Cardiac atrium fibroblast (primary cell): ENCODE measurements around the gene CACNA1F. TPM values are rescaled to one million over a fixed set of nuclear protein-coding genes. Genes with fewer than 3 reads are reported as not detected.

Source experiments
- total RNA-seq: library from RNA; depleted of rRNA; stranded (reverse); fragments of >200 nt; gene quantifications from 2 replicates; pipeline ENCODE4 v1.2.3, GENCODE V29; 2015

The CACNA1F gene
- total RNA-seq = not detected in 2 replicates

DNA sequence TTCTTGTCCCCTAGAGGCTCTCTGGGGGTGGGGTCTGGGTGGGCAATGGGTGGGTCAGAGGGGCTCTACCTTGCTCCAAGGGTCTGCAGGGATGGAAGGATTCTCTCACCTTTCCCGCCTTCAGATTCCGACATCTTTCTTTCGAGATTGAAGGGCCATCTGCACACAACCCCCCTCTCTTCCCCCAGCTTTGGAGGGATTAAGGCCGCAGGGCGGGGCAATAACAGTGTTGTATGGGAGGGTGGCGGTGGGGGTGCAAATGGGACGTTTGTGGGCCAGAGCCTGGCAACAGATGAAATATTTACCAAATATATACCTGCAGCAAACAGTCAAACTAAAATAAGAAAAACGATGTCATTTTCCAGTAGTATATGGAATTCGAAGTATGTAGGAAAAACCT is at the start of gene CACNA1F:
Gene CACNA1F (minus strand): TSS at position 165 of the 400 bp plus-strand sequence. CDS start 31 bp downstream, at position 134.

DNA sequence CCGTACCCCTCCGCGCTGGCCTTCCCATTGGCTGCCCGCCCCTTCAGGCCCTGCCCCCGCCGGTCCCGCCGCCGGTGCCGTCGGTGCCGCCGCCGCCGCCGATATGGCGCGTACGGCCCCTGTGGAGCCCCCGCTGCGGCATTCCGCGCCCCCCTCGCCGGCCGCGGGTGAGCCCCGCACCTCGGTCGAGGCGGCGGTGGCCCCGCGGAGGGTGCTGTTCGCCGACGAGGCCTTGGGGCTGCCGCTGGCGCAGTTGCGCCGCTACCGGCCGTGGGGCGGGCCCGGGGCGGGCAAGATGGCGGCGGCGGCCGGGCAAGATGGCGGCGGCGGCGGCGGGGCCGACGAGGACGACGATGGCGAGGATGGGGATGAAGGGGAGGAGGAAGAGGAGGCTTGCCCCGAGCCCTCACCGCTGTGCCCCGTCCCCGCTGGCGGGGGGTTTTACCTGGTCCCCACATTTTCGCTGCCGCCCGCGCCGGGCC is 36.7 kb upstream of the CACNA1F start, which contains the start of gene PPP1R3F:
Gene PPP1R3F (plus strand): TSS at position 27 of the 482 bp plus-strand sequence. CDS start 77 bp downstream, at position 104.

DNA sequence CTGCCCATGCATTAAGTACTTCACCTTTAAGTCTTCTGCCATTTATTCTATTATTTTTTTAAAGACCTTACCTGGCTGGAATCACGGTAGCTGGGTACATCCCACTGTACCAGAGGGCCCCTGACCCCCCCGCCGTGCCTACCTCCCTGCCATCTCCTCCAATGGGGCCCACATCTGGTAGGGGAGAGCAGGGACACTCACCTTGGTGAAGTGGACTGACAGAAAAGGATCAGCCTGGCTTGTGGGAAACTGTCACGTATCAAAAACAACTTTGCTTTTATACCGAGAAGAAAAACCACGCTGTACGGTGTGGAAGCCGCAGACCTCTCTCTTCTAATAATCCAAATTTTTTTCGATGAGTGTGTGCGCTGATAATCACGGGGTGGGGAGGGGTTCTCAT is 31.3 kb upstream of the CACNA1F start, which contains the start of gene FOXP3:
Gene FOXP3 (minus strand): TSS at position 251 of the 400 bp plus-strand sequence. CDS start 6,205 bp downstream, outside the sequence.

DNA sequence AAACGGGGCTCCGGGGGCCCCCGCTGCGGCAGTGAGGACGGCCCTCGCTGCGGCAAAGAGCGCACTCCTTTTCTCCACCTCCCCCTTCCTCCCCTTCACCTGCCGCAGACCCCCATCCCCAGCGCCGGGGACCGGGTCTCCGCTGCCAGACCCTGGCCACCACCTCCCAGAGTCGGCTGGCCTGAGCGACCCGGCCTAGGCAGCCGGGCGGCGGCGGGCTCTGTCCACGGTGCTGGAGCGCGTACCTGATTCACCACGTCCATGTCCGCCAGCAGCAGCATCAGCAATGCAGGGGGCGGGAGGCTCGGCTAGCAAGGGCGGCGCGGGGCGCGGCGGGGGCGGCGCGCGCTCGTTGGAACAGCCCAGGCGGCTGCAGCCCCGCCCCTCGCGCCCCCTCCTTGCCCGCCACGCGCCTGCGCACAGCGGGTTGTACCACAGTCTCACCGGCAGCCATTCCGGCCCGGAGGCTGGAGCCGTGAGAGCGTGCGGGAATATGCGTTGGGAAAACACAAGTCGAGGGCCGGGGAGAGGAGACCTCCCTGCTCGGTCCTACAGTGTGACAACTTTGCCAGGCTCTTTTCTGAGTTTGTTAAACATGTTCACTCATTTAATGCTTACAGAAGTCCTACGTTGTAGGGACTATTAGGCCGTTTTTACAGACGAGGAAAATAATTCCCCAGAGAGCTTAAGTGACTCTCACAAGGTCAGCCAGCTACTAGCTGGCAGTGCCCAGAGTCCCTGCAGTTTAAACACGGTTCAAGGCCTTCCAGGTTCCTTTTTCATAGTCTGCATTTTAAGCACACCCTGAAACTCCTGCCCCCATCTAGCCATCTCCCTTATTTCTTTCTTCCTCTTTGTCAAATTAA is 33.0 kb downstream of the CACNA1F start, which contains the start of gene SYP:
Gene SYP (minus strand): TSS at position 288 of the 866 bp plus-strand sequence. CDS start 7 bp downstream, at position 281.

DNA sequence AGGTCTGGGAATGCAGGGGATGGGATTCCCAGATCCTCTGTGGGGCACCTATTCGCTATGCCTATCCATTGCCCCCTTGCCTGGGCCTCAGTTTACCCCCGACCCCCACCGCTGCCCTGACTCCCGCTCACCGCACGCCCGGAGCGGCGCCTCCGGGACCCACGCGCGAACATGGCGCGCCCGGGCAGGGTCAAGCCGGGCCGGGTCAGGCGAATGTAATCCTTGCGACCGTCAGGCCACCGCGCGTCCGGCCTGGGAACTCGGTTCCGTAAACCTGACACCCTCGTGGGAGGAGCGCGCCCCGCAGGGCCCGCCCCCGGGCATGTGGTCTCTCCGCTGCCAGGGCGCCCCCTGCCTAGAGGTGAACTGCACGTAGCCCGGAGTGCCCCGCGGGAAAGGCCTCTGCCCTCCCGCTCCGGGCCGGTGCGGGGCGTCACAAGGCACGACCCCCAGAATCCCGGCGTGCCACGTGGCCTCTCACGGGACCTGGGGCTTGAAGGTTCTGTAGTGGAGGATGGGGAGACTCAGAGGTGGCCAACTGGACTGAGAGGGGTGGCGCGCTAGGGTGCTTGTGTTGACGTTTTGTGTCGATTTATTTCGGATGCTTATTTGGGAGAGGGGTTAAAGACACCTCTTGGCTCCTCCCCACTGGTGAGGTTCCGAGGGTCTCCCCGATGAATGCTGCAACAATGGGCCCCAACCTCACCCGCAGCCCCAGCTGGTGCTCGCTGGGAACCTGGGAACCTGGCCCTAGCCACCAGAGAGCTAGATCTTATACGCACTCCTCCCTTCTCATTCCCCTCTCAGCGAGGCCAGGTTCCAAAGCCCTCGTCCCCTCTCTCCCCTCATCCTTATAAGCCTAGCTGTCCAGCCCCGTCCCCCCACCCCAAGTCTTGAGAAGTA is 46.8 kb downstream of the CACNA1F start, which contains the start of gene PRICKLE3:
Gene PRICKLE3 (minus strand): TSS at position 249 of the 903 bp plus-strand sequence. CDS start 76 bp downstream, at position 173.

DNA sequence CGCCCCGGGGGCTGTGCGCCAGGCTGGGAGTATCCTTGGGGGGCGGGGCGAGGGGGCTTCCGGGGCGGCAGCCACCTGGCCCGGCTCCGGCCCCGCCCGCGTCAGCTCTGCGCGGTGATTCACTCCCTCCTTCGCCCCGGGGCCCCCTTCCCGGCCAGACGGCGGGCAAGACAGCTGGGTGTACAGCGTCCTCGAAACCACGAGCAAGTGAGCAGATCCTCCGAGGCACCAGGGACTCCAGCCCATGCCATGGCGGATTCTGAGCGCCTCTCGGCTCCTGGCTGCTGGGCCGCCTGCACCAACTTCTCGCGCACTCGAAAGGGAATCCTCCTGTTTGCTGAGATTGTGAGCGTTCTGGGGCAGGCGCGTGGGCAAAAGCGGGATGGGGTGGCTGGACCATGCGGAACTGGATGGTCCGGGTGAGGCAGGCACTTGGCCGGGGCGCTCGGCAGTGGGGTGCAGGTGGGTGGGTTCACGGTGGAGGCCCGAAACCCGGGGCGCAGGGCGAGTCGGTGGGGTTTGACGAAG is 61.3 kb downstream of the CACNA1F start, which contains the start of gene PLP2:
Gene PLP2 (plus strand): TSS at position 147 of the 528 bp plus-strand sequence. CDS start 103 bp downstream, at position 250.

DNA sequence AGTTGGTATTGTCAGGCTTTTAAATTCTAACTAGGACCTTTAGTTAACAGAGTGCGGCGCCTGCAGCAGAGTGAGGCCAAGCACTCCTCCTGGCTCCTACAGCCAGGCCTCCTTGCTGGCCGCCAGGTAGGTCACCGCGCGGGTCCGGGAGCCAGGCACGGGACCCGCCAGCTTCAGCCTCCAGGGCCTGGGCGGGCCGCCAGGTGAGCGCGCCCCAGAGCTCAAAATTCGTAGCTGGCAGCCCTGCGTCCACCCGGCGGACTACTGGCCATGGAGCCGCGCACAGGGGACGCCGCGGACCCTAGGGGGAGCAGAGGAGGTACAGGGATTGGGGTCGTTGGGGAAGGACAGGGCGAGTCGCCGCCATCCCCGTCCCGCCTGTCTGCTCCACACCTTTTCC is 70.5 kb downstream of the CACNA1F start, which contains the start of gene MAGIX:
Gene MAGIX (plus strand): TSS at position 139 of the 400 bp plus-strand sequence. CDS start 132 bp downstream, at position 271.

Other genes starting within 250 kb of the CACNA1F start
- 10.4 and 19.0 TPM in 2 replicates for gene GRIPAP1, start 231.1 kb downstream of the CACNA1F start, total RNA-seq
- 38.3 and 58.5 TPM in 2 replicates for gene TFE3, start 190.0 kb downstream of the CACNA1F start, total RNA-seq
- gene CCDC120, start 174.3 kb downstream of the CACNA1F start, total RNA-seq = 1.1 and 1.6 TPM in 2 replicates
- 24.0 and 56.5 TPM in 2 replicates for gene PRAF2, start 159.3 kb downstream of the CACNA1F start, total RNA-seq
- 64.0 and 93.0 TPM in 2 replicates for gene WDR45, start 153.5 kb downstream of the CACNA1F start, total RNA-seq
- gene GPKOW, start 109.6 kb downstream of the CACNA1F start, total RNA-seq = 19.9 and 20.6 TPM in 2 replicates
- 4.4 and 5.6 TPM in 2 replicates for gene MAGIX, start 70.6 kb downstream of the CACNA1F start, total RNA-seq
- gene PLP2, start 61.4 kb downstream of the CACNA1F start, total RNA-seq = 78.9 and 81.2 TPM in 2 replicates
- 5.2 and 5.5 TPM in 2 replicates for gene PRICKLE3, start 47.0 kb downstream of the CACNA1F start, total RNA-seq
- 0.32 and 0.54 TPM in 2 replicates for gene SYP, start 33.1 kb downstream of the CACNA1F start, total RNA-seq
- 11.0 and 12.6 TPM in 2 replicates for gene CCDC22, start 2.1 kb upstream of the CACNA1F start, total RNA-seq
- not detected in 2 replicates for gene FOXP3, start 31.4 kb upstream of the CACNA1F start, total RNA-seq
- under 0.01 and 4.2 TPM in 2 replicates for gene PPP1R3F, start 36.5 kb upstream of the CACNA1F start, total RNA-seq
- not detected in 2 replicates for gene GAGE10, start 70.3 kb upstream of the CACNA1F start, total RNA-seq
- gene GAGE12J, start 88.7 kb upstream of the CACNA1F start, total RNA-seq = not detected in 2 replicates
- not detected in 2 replicates for gene GAGE13, start 98.2 kb upstream of the CACNA1F start, total RNA-seq